Activated T-cell treated with anti-CD3 and anti-CD28 coated beads, Interleukin-2, amount 50 U/mL, for 1 hour (primary cell): ENCODE data around the gene SLC26A2.
"Not testable (repeated sequence)": the region's sequence is repeated elsewhere in the genome, so short reads cannot be mapped to it uniquely, and the experiment has no call there.

ENCODE experiments used
- DNase-seq: peaks from one replicate; pipeline ENCODE4 v3.0.0-alpha.2; 2020

The SLC26A2 gene

GRCh38 chr5:150006318-150006717 lies 45.8 kb downstream of the SLC26A2 start:
- no peak for DNase-seq

GRCh38 chr5:150007050-150007449 lies 46.5 kb downstream of the SLC26A2 start:
- no peak for DNase-seq

- no peak for DNase-seq
Measured at GRCh38 chr5:150009671-150010387, 49.3 kb downstream of the SLC26A2 start.

GRCh38 chr5:150013931-150014330 lies 53.4 kb downstream of the SLC26A2 start:
- no peak for DNase-seq

- no peak for DNase-seq
Measured at GRCh38 chr5:150014456-150014855, 53.9 kb downstream of the SLC26A2 start.

GRCh38 chr5:150015415-150015814 lies 54.9 kb downstream of the SLC26A2 start:
- no peak for DNase-seq

- no peak for DNase-seq
Measured at GRCh38 chr5:150016537-150016936, 56.0 kb downstream of the SLC26A2 start.

- DNase-seq: no peak
Measured at GRCh38 chr5:150017226-150018005, 56.9 kb downstream of the SLC26A2 start.

- DNase-seq: no peak
Measured at GRCh38 chr5:150020249-150020648, 59.7 kb downstream of the SLC26A2 start.

- DNase-seq: no peak
Measured at GRCh38 chr5:150021491-150022157, 61.1 kb downstream of the SLC26A2 start.

- DNase-seq: no peak
Measured at GRCh38 chr5:150022158-150022531, 61.6 kb downstream of the SLC26A2 start.

GRCh38 chr5:150022681-150023080 lies 62.1 kb downstream of the SLC26A2 start:
- DNase-seq: no peak

- no peak for DNase-seq
Measured at GRCh38 chr5:150023136-150023535, 62.6 kb downstream of the SLC26A2 start.

- no peak for DNase-seq
Measured at GRCh38 chr5:150024346-150024984, 63.9 kb downstream of the SLC26A2 start.

GRCh38 chr5:150026682-150027172 lies 66.2 kb downstream of the SLC26A2 start:
- DNase-seq: no peak

GRCh38 chr5:150028047-150028446 lies 67.5 kb downstream of the SLC26A2 start:
- DNase-seq: not testable (repeated sequence)

- DNase-seq: no peak
Measured at GRCh38 chr5:150033334-150033733, 72.8 kb downstream of the SLC26A2 start.

- no peak for DNase-seq
Measured at GRCh38 chr5:150034662-150035061, 74.1 kb downstream of the SLC26A2 start.

GRCh38 chr5:150035139-150035895 lies 74.8 kb downstream of the SLC26A2 start:
- DNase-seq: no peak

GRCh38 chr5:150036513-150036912 lies 76.0 kb downstream of the SLC26A2 start:
- no peak for DNase-seq
